WTC11 (cell line): ENCODE measurements around the gene HOMER2. TPM values are rescaled to one million over a fixed set of nuclear protein-coding genes. Genes with fewer than 3 reads are reported as not detected.

Source experiments
- ATAC-seq: fragments of 200-7000 bp; cut with Tn5 transposase; 2 replicates; pipeline ENCODE4 v1.10.0; 2021; ENCODE audit warnings: mild to moderate bottlenecking, moderate library complexity
- CTCF ChIA-PET: fragments of 300-600 bp; sonication (Branson Sonifier 250); formaldehyde crosslinking; loops from one replicate; lab custom pipeline; 2021; ENCODE audit warnings: antibody characterized with exemption; lab: Charles Lee
- POLR2A ChIA-PET: fragments of 350-600 bp; sonication (Branson Sonifier 250); formaldehyde crosslinking; loops from one replicate; lab custom pipeline; 2021; ENCODE audit warnings: antibody characterized with exemption; lab: Charles Lee
- DNase-seq: peaks from one replicate; pipeline ENCODE4 v3.0.0; 2021; ENCODE audit warnings: low spot score
- H3K27ac Mint-ChIP-seq: 2 replicates; pipeline ENCODE4 v1.8.0; 2021; ENCODE audit warnings: mixed read lengths
- H3K27me3 Mint-ChIP-seq: 2 replicates; pipeline ENCODE4 v1.8.0; 2021; ENCODE audit warnings: low read depth, mild to moderate bottlenecking, moderate library complexity, mixed read lengths
- H3K36me3 Mint-ChIP-seq: 2 replicates; pipeline ENCODE4 v1.8.0; 2021; ENCODE audit warnings: mixed read lengths
- H3K4me1 Mint-ChIP-seq: 2 replicates; pipeline ENCODE4 v1.8.0; 2022; ENCODE audit warnings: mixed read lengths
- H3K4me3 Mint-ChIP-seq: 2 replicates; pipeline ENCODE4 v1.8.0; 2021; ENCODE audit warnings: mild to moderate bottlenecking, moderate library complexity, mixed read lengths
- H3K9me3 Mint-ChIP-seq: 2 replicates; pipeline ENCODE4 v1.8.0; 2021; ENCODE audit warnings: mixed read lengths
- ESRRA ChIP-seq: sonication (generic); formaldehyde crosslinking; IDR thresholded peaks from 2 replicates; pipeline ENCODE4 v1.8.1; 2022; ENCODE audit warnings: mild to moderate bottlenecking, missing genetic modification reagents, borderline replicate concordance
- IRF2 ChIP-seq: sonication (generic); formaldehyde crosslinking; IDR thresholded peaks from 2 replicates; pipeline ENCODE4 v1.8.0; 2022; ENCODE audit warnings: low read depth, missing genetic modification reagents, borderline replicate concordance
- JAZF1 ChIP-seq: fragments of 250-450 bp; sonication (Bioruptor Pico); IDR thresholded peaks from 2 replicates; pipeline ENCODE4 v1.9.0; 2021; ENCODE audit warnings: moderate library complexity, mild to moderate bottlenecking, inconsistent platforms
- KAT7 ChIP-seq: sonication (generic); formaldehyde crosslinking; IDR thresholded peaks from 2 replicates; pipeline ENCODE4 v1.8.1; 2023; ENCODE audit warnings: missing genetic modification reagents, mild to moderate bottlenecking, borderline replicate concordance
- NFATC4 ChIP-seq: fragments of 250-450 bp; sonication (Bioruptor Pico); IDR thresholded peaks from 2 replicates; pipeline ENCODE4 v1.9.0; 2021; ENCODE audit warnings: mild to moderate bottlenecking
- NFE2L1 ChIP-seq: sonication (generic); formaldehyde crosslinking; IDR thresholded peaks from 2 replicates; pipeline ENCODE4 v1.8.1; 2023; ENCODE audit warnings: missing genetic modification reagents
- RELA ChIP-seq: sonication (generic); formaldehyde crosslinking; IDR thresholded peaks from 2 replicates; pipeline ENCODE4 v1.8.1; 2022; ENCODE audit warnings: missing genetic modification reagents, mild to moderate bottlenecking, borderline replicate concordance
- ZNF138 ChIP-seq: sonication (generic); formaldehyde crosslinking; conservative IDR thresholded peaks from 2 replicates; pipeline ENCODE4 v1.8.1; 2022; ENCODE audit warnings: mild to moderate bottlenecking, moderate library complexity, missing genetic modification reagents
- ZNF232 ChIP-seq: sonication (generic); formaldehyde crosslinking; IDR thresholded peaks from 2 replicates; pipeline ENCODE4 v1.8.0; 2022; ENCODE audit warnings: mild to moderate bottlenecking, missing genetic modification reagents
- total RNA-seq: library from RNA; stranded (reverse); gene quantifications from 3 replicates; pipeline ENCODE4 v1.2.3, GENCODE V29; 2021
- TF ChIP-seq, protein P1 (sequence below): sonication (generic); formaldehyde crosslinking; IDR thresholded peaks from 2 replicates; pipeline ENCODE4 v1.8.1; 2022; ENCODE audit warnings: low read depth, missing genetic modification reagents, borderline replicate concordance
- TF ChIP-seq, protein P2 (sequence below): sonication (generic); formaldehyde crosslinking; IDR thresholded peaks from 2 replicates; pipeline ENCODE4 v1.8.1; 2023; ENCODE audit warnings: mild to moderate bottlenecking, missing genetic modification reagents, moderate library complexity
- TF ChIP-seq, protein P3 (sequence below): sonication (generic); formaldehyde crosslinking; IDR thresholded peaks from 2 replicates; pipeline ENCODE4 v1.8.1; 2023; ENCODE audit warnings: mild to moderate bottlenecking, missing genetic modification reagents, moderate library complexity
- TF ChIP-seq, protein P4 (sequence below): sonication (generic); formaldehyde crosslinking; IDR thresholded peaks from 2 replicates; pipeline ENCODE4 v1.8.0; 2022; ENCODE audit warnings: mild to moderate bottlenecking, missing genetic modification reagents
- TF ChIP-seq, protein P5 (sequence below): fragments of 250-450 bp; sonication (Bioruptor Pico); IDR thresholded peaks from 2 replicates; pipeline ENCODE4 v1.9.0; 2021; ENCODE audit warnings: mild to moderate bottlenecking
- TF ChIP-seq, protein P6 (sequence below): sonication (generic); formaldehyde crosslinking; IDR thresholded peaks from 2 replicates; pipeline ENCODE4 v1.8.0; 2022; ENCODE audit warnings: mild to moderate bottlenecking, missing genetic modification reagents
- TF ChIP-seq, protein P7 (sequence below): sonication (generic); formaldehyde crosslinking; IDR thresholded peaks from 2 replicates; pipeline ENCODE4 v1.8.0; 2022; ENCODE audit warnings: mild to moderate bottlenecking, missing genetic modification reagents

Gene HOMER2
- total RNA-seq, 1 experiment from 2014 or later: 17.4 TPM

DNA sequence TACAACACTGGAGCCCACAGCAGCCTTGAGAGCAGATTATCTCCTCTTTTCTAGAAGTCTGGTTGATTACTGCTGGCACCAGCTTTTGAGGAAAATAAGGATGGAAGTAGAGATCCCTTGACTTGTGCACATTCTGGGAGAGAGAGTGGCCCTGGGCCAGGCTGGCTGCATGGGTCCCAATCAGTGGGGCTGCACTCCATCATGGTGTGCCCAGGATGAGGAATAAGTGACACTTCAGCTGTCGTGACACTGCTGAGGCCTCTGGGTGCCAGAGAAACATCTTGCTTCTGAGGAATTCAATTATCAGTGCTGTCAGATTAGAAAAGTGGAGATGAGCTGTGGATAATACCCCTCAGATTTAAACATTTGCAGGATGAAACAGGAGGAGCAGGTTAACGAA is 42.6 kb upstream of the HOMER2 start (continued):
- TF ChIP-seq ZNF138: no peak
- TF ChIP-seq ZNF232 (CRISPR knock-in tag): no peak
- no peak for TF ChIP-seq NFATC4
- TF ChIP-seq, protein P1, sequence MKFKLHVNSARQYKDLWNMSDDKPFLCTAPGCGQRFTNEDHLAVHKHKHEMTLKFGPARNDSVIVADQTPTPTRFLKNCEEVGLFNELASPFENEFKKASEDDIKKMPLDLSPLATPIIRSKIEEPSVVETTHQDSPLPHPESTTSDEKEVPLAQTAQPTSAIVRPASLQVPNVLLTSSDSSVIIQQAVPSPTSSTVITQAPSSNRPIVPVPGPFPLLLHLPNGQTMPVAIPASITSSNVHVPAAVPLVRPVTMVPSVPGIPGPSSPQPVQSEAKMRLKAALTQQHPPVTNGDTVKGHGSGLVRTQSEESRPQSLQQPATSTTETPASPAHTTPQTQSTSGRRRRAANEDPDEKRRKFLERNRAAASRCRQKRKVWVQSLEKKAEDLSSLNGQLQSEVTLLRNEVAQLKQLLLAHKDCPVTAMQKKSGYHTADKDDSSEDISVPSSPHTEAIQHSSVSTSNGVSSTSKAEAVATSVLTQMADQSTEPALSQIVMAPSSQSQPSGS (CRISPR knock-in tag): no peak

DNA sequence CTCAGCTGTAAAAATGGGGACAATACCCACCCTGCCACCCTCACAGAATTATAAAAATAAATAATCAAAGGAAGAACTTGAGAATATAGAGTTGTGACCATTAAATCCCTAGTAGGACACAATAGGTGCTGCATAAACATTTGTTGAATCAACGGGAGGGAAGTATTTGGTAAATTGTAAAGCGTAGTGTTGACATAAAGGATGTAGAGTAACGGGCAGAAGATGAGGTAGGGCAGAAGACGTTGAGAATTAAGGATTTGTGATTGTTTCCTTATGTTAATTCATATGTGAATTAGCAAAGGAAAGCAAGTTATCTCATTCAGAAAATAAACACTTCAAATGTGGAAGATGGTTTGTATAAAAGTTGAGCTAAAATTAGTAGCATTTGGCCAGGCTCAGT is 40.6 kb upstream of the HOMER2 start:
- ATAC-seq: no peak
- H3K4me1 Mint-ChIP-seq: no peaks in the 10 kb centered on the region
- POLR2A ChIA-PET: no interaction called here
- peaks cover 18% of the 10 kb centered on the region for H3K36me3 Mint-ChIP-seq
- TF ChIP-seq ESRRA (no peak), IRF2 (CRISPR knock-in tag) (no peak), RELA (CRISPR knock-in tag) (no peak), JAZF1 (CRISPR knock-in tag) (no peak), KAT7 (CRISPR knock-in tag) (no peak)
- TF ChIP-seq, protein P2, sequence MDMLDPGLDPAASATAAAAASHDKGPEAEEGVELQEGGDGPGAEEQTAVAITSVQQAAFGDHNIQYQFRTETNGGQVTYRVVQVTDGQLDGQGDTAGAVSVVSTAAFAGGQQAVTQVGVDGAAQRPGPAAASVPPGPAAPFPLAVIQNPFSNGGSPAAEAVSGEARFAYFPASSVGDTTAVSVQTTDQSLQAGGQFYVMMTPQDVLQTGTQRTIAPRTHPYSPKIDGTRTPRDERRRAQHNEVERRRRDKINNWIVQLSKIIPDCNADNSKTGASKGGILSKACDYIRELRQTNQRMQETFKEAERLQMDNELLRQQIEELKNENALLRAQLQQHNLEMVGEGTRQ: no peak
- TF ChIP-seq, protein P3, sequence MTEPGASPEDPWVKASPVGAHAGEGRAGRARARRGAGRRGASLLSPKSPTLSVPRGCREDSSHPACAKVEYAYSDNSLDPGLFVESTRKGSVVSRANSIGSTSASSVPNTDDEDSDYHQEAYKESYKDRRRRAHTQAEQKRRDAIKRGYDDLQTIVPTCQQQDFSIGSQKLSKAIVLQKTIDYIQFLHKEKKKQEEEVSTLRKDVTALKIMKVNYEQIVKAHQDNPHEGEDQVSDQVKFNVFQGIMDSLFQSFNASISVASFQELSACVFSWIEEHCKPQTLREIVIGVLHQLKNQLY (CRISPR knock-in tag): no peak
- TF ChIP-seq, protein P4, sequence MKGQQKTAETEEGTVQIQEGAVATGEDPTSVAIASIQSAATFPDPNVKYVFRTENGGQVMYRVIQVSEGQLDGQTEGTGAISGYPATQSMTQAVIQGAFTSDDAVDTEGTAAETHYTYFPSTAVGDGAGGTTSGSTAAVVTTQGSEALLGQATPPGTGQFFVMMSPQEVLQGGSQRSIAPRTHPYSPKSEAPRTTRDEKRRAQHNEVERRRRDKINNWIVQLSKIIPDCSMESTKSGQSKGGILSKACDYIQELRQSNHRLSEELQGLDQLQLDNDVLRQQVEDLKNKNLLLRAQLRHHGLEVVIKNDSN (CRISPR knock-in tag): no peak
- TF ChIP-seq, protein P5, sequence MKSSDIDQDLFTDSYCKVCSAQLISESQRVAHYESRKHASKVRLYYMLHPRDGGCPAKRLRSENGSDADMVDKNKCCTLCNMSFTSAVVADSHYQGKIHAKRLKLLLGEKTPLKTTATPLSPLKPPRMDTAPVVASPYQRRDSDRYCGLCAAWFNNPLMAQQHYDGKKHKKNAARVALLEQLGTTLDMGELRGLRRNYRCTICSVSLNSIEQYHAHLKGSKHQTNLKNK: no peak
- TF ChIP-seq, protein P6, sequence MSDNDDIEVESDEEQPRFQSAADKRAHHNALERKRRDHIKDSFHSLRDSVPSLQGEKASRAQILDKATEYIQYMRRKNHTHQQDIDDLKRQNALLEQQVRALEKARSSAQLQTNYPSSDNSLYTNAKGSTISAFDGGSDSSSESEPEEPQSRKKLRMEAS (CRISPR knock-in tag): no peak
- TF ChIP-seq, protein P7, sequence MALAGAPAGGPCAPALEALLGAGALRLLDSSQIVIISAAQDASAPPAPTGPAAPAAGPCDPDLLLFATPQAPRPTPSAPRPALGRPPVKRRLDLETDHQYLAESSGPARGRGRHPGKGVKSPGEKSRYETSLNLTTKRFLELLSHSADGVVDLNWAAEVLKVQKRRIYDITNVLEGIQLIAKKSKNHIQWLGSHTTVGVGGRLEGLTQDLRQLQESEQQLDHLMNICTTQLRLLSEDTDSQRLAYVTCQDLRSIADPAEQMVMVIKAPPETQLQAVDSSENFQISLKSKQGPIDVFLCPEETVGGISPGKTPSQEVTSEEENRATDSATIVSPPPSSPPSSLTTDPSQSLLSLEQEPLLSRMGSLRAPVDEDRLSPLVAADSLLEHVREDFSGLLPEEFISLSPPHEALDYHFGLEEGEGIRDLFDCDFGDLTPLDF (CRISPR knock-in tag): no peak
- DNase-seq: no peak
- CTCF ChIA-PET: interaction anchor here (1.6 to 1.9 kb wide), 2 partner anchors 18 to 144 kb away, joined by 5 to 6 read pairs; partner anchors contain the start of gene C15orf40
- no peak overlapping the region for H3K27ac Mint-ChIP-seq
- no peak overlapping the region for H3K4me3 Mint-ChIP-seq
- H3K27me3 Mint-ChIP-seq: peaks cover 2% of the 10 kb centered on the region; the same call in 1 of the 2 replicates
- no peaks in the 10 kb centered on the region for H3K9me3 Mint-ChIP-seq

DNA sequence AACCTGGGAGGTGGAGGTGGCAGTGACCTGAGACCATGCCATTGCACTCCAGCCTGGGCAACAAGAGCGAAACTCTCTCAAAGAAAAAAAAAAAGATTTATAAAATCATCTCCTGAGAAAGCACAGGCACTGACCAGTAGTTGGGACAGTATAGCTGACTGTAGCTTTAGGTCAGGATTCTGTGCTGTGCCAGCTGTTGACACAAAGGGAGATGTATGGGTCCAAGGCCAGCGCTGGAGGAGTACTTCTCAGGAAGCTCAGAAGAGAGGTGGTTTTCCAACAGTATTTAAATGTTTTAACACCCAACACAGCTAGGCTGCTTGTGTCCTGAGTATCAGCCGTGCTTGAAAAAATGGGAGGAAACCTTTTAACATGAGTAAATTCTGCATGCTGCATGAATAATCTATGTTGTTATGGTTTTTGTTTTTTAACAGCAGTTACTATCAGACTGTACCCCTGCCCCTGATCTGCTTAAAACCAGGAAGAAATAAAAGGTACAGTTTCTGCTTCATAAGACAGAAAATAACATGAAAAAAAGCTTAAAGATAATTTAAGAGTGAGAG is 40.0 kb upstream of the HOMER2 start:
- peaks cover 19% of the 10 kb centered on the region for H3K36me3 Mint-ChIP-seq

More for the DNA sequence above, 40.0 kb upstream of the HOMER2 start:
- POLR2A ChIA-PET: no interaction called here
- no peaks in the 10 kb centered on the region for H3K4me1 Mint-ChIP-seq
- TF ChIP-seq, protein P1 (CRISPR knock-in tag): no peak
- no peak for TF ChIP-seq NFE2L1 (CRISPR knock-in tag)
- no peak overlapping the region for H3K27ac Mint-ChIP-seq
- ATAC-seq (no peak), DNase-seq (no peak)
- H3K4me3 Mint-ChIP-seq: no peak overlapping the region
- CTCF ChIA-PET: interaction anchor here (1.6 to 1.9 kb wide), 2 partner anchors 19 to 143 kb away, joined by 5 to 6 read pairs; partner anchors contain the start of gene C15orf40
- no peaks in the 10 kb centered on the region for H3K9me3 Mint-ChIP-seq
- peaks cover 2% of the 10 kb centered on the region; the same call in 1 of the 2 replicates for H3K27me3 Mint-ChIP-seq
